Glutamatergic neuron (in vitro differentiated cells): Measurements from ENCODE around the gene SPATA16. TPM values are rescaled to one million over a fixed set of nuclear protein-coding genes. Genes with fewer than 3 reads are reported as not detected.
"Not testable (repeated sequence)": the region's sequence is repeated elsewhere in the genome, so short reads cannot be mapped to it uniquely, and the experiment has no call there.

Experiments
- DNase-seq: peaks from one replicate; pipeline ENCODE4 v3.0.0; 2022
- H3K27ac Mint-ChIP-seq: one replicate; pipeline ENCODE4 v1.8.0; 2020; ENCODE audit warnings: mild to moderate bottlenecking, mixed read lengths, inconsistent platforms; ENCODE audit not compliant: unreplicated experiment
- H3K27me3 Mint-ChIP-seq: one replicate; pipeline ENCODE4 v1.8.0; 2020; ENCODE audit warnings: mild to moderate bottlenecking, moderate library complexity, mixed read lengths, inconsistent platforms; ENCODE audit not compliant: unreplicated experiment
- H3K36me3 Mint-ChIP-seq: one replicate; pipeline ENCODE4 v1.8.0; 2020; ENCODE audit warnings: mild to moderate bottlenecking, mixed read lengths, inconsistent platforms; ENCODE audit not compliant: unreplicated experiment
- H3K4me1 Mint-ChIP-seq: one replicate; pipeline ENCODE4 v1.8.0; 2020; ENCODE audit warnings: mild to moderate bottlenecking, low read depth, mixed read lengths, inconsistent platforms; ENCODE audit not compliant: unreplicated experiment
- H3K4me3 Mint-ChIP-seq: one replicate; pipeline ENCODE4 v1.8.0; 2020; ENCODE audit warnings: mild to moderate bottlenecking, mixed read lengths, inconsistent platforms; ENCODE audit not compliant: unreplicated experiment
- H3K9me3 Mint-ChIP-seq: one replicate; pipeline ENCODE4 v1.8.0; 2020; ENCODE audit warnings: mild to moderate bottlenecking, moderate library complexity, mixed read lengths, inconsistent platforms; ENCODE audit not compliant: unreplicated experiment
- total RNA-seq: library from RNA; stranded (reverse); fragmentation: NEBNext Ultra II Directional; extraction: Animal tissue kit (Norgen Biotek cat#: 25700); gene quantifications from one replicate; pipeline ENCODE4 v1.2.1, GENCODE V29; 2021; ENCODE audit not compliant: unreplicated experiment
- TF ChIP-seq, protein P1 (sequence below): fragments of 200-600 bp; sonication (generic); IDR thresholded peaks from one replicate; pipeline ENCODE4 v1.5.0; 2021; ENCODE audit not compliant: partially characterized antibody, unreplicated experiment

Gene SPATA16
- total RNA-seq, 1 donor from 2014 or later: not detected

DNA sequence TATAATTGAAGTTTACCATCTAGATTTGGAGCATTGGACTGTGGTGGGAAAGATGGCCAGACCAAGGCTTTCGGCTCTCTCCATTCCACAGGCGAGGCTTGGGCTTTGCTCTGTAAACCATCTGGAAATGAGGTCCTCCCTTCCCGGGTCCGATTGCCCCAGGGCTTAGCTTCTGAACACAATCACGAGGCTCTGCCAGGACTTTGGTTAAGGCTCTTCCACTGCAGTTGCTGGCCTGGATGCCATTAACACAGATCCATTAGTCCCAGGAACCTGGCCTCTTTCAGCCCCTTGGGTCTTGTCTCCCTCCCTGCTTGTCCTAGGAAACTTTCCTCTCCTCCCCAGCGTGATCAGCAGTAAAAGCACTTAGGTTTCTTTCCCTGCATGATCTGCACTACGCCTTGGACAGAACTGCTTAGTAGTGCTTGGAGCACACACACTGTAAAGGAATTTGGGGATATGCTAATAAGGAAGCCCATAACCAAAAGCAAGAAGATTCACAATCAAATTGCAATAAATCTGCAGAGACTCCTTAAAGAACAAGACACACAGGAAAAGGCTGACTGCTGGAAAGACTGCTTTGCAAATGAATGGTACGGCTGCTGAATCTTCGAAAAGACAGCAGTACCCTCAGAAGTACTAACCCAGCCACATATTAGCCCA is 236.2 kb downstream of the SPATA16 start:
- no peak overlapping the region for H3K4me3 Mint-ChIP-seq
- no peak overlapping the region for H3K27ac Mint-ChIP-seq
- peak; percentile 36 for DNase-seq
- H3K4me1 Mint-ChIP-seq: peaks cover 8% of the 10 kb centered on the region
- TF ChIP-seq, protein P1, sequence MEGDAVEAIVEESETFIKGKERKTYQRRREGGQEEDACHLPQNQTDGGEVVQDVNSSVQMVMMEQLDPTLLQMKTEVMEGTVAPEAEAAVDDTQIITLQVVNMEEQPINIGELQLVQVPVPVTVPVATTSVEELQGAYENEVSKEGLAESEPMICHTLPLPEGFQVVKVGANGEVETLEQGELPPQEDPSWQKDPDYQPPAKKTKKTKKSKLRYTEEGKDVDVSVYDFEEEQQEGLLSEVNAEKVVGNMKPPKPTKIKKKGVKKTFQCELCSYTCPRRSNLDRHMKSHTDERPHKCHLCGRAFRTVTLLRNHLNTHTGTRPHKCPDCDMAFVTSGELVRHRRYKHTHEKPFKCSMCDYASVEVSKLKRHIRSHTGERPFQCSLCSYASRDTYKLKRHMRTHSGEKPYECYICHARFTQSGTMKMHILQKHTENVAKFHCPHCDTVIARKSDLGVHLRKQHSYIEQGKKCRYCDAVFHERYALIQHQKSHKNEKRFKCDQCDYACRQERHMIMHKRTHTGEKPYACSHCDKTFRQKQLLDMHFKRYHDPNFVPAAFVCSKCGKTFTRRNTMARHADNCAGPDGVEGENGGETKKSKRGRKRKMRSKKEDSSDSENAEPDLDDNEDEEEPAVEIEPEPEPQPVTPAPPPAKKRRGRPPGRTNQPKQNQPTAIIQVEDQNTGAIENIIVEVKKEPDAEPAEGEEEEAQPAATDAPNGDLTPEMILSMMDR: no peak
- no peaks in the 10 kb centered on the region for H3K27me3 Mint-ChIP-seq
- H3K36me3 Mint-ChIP-seq: no peaks in the 10 kb centered on the region
- no peaks in the 10 kb centered on the region for H3K9me3 Mint-ChIP-seq

DNA sequence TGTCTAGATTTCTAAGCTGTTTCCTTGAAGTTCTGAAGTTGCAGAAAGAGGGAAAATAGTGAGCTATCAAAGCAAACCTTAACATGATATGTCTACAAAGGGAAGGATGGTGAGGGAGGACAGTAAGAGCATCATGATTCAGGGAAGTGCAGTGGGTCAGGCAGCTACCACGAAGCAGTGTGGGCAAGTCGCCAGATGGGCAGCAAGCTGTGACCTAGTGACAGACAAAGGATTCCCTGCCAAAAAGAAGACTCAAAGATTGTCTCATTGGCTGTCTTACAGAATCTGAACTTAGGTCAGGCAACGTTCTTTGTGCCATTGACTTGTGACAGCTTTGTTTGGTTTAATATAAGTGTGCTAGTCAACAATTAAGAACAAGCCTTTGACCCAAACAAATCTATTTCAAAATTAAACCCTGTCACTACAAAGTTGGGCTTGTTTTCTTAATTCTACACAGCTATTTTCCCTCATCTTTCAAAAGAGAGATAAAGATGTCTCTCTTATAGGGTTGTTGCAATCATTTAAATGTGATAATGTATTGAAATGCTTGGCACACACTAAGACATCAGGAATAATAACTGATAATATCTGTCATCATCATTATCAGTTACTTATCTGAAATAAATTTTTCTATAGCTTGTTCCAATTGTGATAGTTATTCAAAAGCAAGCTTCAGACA is 237.3 kb downstream of the SPATA16 start:
- Mint-ChIP-seq H3K27ac (no peak overlapping the region), H3K9me3 (no peaks in the 10 kb centered on the region), H3K4me1 (peaks cover 8% of the 10 kb centered on the region), H3K4me3 (no peak overlapping the region), H3K27me3 (no peaks in the 10 kb centered on the region), H3K36me3 (no peaks in the 10 kb centered on the region)
- DNase-seq: no peak
- TF ChIP-seq, protein P1: no peak

DNA sequence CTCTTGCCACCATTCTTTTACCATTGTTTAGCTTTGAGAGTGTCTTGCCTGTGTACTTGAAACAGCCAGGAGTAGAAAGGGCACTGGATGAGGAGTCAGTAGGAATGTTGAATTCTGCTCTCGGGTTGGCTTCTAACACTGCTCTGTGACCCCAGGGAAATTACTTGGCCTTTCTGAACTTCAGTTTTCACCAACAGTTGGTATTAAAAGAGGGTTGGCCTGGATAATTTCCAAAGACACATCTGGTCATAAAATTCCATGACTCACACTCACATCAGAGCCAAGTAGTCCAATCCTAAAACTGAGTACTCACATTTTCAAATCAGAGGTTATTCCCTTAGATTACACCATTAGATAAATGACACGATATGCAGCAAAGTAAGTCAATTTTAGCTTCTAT is 248.9 kb downstream of the SPATA16 start:
- DNase-seq: no peak
- H3K27me3 Mint-ChIP-seq: peaks cover under 1% of the 10 kb centered on the region
- H3K36me3 Mint-ChIP-seq: no peaks in the 10 kb centered on the region
- TF ChIP-seq, protein P1: no peak
- H3K27ac Mint-ChIP-seq: no peak overlapping the region
- H3K9me3 Mint-ChIP-seq: no peaks in the 10 kb centered on the region
- no peak overlapping the region for H3K4me3 Mint-ChIP-seq
- H3K4me1 Mint-ChIP-seq: no peaks in the 10 kb centered on the region

DNA sequence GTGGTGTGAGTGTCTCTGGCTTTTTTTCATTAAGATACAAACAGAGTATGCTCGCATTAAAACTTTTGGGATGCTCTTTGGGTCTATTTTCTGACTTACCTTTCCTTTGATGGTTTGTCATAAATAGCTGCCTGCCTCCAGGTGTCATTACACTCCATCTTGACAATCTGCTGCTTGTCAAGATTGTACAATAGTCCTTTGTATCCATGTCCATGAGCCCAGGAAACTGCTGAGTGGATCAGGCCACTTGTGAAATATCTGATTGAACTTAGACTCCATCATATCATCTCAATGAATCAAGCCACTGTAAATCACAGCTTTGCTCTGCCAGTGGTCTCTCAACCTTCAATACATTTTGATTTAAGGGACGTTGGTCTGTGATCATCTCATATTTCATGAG is 255.3 kb downstream of the SPATA16 start:
- H3K4me3 Mint-ChIP-seq: no peak overlapping the region
- TF ChIP-seq, protein P1: no peak
- H3K9me3 Mint-ChIP-seq: no peaks in the 10 kb centered on the region
- H3K27ac Mint-ChIP-seq: no peak overlapping the region
- no peak for DNase-seq
- no peaks in the 10 kb centered on the region for H3K4me1 Mint-ChIP-seq
- peaks cover 8% of the 10 kb centered on the region for H3K36me3 Mint-ChIP-seq
- H3K27me3 Mint-ChIP-seq: peaks cover 9% of the 10 kb centered on the region

DNA sequence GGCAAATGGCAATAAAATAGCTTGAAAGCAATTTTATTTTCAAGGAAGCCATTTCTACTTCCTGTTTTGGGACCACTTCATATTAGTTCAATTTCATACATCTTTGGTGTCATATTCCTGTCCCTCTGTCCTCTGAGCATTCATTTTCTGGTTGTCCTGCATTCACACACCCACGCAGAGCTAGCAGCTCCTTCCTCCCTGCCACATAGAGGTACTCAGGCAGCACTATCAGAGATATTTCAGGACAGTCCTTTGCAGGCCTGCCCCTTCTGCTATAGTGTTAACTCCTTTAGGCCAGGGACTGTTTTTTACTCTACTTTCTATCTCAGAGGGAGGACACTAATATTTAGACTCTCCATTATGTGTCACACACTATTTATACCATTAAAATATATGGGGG is 258.5 kb downstream of the SPATA16 start:
- TF ChIP-seq, protein P1: no peak
- DNase-seq: no peak
- Mint-ChIP-seq H3K4me1 (no peaks in the 10 kb centered on the region), H3K36me3 (peaks cover 24% of the 10 kb centered on the region), H3K27me3 (peaks cover 9% of the 10 kb centered on the region), H3K9me3 (peaks cover 1% of the 10 kb centered on the region), H3K4me3 (no peak overlapping the region), H3K27ac (no peak overlapping the region)

DNA sequence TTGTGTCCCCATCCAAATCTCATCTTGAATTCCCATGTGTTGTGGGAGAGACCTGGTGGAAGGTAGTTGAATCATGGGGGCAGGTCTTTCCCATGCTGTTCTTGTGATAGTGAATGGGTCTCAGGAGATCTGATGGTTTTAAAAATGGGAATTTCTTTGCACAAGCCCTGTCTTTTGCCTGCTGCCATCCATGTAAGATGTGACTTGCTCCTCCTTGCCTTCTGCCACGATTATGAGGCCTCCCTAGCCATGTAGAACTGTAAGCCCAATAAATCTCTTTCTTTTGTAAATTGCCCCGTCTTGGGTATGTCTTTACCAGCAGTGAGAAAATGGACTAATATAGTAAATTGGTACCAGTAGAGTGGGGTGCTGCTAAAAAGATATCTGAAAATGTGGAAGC is 261.7 kb downstream of the SPATA16 start:
- not testable (repeated sequence) for H3K4me3 Mint-ChIP-seq, H3K9me3 Mint-ChIP-seq, DNase-seq, H3K27me3 Mint-ChIP-seq, H3K27ac Mint-ChIP-seq, H3K4me1 Mint-ChIP-seq
- peaks cover 24% of the 10 kb centered on the region for H3K36me3 Mint-ChIP-seq
